Nephron progenitor cell (in vitro differentiated cells): ENCODE data around the gene CDHR5.

Experiments used
- DNase-seq: peaks from one replicate; pipeline ENCODE4 v3.0.0; 2021
- H3K27ac Mint-ChIP-seq: 2 replicates; pipeline ENCODE4 v1.8.0; 2021; ENCODE audit warnings: mild to moderate bottlenecking, moderate library complexity, mixed read lengths
- H3K27me3 Mint-ChIP-seq: 2 replicates; pipeline ENCODE4 v1.8.0; 2021; ENCODE audit warnings: mild to moderate bottlenecking, low read depth, mixed read lengths; ENCODE audit not compliant: poor library complexity
- H3K36me3 Mint-ChIP-seq: 2 replicates; pipeline ENCODE4 v1.8.0; 2021; ENCODE audit warnings: low read depth, mixed read lengths
- H3K4me1 Mint-ChIP-seq: 2 replicates; pipeline ENCODE4 v1.8.0; 2021; ENCODE audit warnings: mixed read lengths
- H3K4me3 Mint-ChIP-seq: 2 replicates; pipeline ENCODE4 v1.8.0; 2021; ENCODE audit warnings: mild to moderate bottlenecking, moderate library complexity, mixed read lengths
- H3K9me3 Mint-ChIP-seq: 2 replicates; pipeline ENCODE4 v1.8.0; 2021; ENCODE audit warnings: mild to moderate bottlenecking, moderate library complexity, mixed read lengths
- TF ChIP-seq, protein P1 (sequence below): fragments of 200-600 bp; sonication (generic); IDR thresholded peaks from 2 replicates; pipeline ENCODE4 v1.5.0; 2021; ENCODE audit warnings: antibody characterized with exemption

CDHR5 gene

DNA sequence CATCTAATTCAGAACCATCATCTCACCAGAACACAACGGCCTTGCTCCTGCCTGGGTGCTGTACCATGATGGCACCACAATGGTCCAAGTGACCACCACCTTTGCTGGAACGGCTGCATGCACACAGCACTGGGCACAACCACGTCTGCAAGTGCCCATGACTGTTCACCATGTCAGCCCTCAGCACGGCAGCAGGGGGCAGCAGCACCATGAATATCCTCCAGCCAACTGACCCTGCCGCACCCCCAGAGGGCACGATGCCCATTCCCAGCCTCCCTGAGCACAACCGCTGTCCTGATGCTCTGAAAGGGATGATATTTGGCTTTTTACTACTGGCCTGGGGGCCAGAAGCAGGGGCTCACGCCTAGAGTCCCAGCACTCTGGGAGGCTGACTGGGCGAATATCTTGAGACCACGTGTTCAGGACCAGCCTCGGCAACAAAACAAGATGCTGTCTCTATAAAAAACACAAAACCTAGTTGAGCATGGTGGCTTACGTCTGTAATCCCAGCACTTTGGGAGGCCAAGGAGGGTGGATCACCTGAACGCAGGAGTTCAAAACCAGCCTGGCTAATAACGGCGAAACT, 38.0 kb upstream of the CDHR5 start:
- Mint-ChIP-seq H3K27ac (no peak overlapping the region), H3K4me1 (no peaks in the 10 kb centered on the region), H3K4me3 (no peak overlapping the region), H3K27me3 (peaks cover 2% of the 10 kb centered on the region), H3K9me3 (no peaks in the 10 kb centered on the region), H3K36me3 (peaks cover 33% of the 10 kb centered on the region)
- peak; percentile 59 for DNase-seq
- TF ChIP-seq, protein P1, sequence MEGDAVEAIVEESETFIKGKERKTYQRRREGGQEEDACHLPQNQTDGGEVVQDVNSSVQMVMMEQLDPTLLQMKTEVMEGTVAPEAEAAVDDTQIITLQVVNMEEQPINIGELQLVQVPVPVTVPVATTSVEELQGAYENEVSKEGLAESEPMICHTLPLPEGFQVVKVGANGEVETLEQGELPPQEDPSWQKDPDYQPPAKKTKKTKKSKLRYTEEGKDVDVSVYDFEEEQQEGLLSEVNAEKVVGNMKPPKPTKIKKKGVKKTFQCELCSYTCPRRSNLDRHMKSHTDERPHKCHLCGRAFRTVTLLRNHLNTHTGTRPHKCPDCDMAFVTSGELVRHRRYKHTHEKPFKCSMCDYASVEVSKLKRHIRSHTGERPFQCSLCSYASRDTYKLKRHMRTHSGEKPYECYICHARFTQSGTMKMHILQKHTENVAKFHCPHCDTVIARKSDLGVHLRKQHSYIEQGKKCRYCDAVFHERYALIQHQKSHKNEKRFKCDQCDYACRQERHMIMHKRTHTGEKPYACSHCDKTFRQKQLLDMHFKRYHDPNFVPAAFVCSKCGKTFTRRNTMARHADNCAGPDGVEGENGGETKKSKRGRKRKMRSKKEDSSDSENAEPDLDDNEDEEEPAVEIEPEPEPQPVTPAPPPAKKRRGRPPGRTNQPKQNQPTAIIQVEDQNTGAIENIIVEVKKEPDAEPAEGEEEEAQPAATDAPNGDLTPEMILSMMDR = peak; percentile 64

GRCh38 chr11:660681-661444, 36.1 kb upstream of the CDHR5 start:
- H3K9me3 Mint-ChIP-seq = no peaks in the 10 kb centered on the region
- no peaks in the 10 kb centered on the region for H3K4me1 Mint-ChIP-seq
- peaks cover 2% of the 10 kb centered on the region for H3K27me3 Mint-ChIP-seq
- no peak overlapping the region for H3K27ac Mint-ChIP-seq
- TF ChIP-seq, protein P1 = no peak
- H3K4me3 Mint-ChIP-seq = no peak overlapping the region
- peaks cover 25% of the 10 kb centered on the region for H3K36me3 Mint-ChIP-seq
- DNase-seq = no peak

DNA sequence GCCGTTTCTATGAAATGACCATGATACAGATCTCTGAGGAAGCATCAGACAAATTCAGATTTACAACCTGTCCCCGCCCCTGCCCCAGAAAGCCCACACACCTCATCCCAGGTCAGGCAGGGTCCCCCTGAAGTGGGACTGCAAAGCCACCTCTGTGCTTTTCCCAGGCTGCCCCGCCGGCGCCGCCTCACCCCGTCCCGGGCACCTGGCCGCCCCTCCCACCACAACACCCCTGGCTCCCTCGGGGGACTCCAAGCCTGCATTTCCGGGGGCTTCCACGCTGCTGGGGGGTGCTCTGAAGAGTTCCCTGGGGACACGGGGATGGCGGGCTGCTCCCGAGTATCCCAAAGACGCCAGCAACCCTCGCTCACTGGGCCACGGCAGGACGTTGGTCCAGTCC, 35.5 kb upstream of the CDHR5 start:
- no peak for DNase-seq
- Mint-ChIP-seq H3K9me3 (no peaks in the 10 kb centered on the region), H3K4me3 (no peak overlapping the region), H3K36me3 (peaks cover 20% of the 10 kb centered on the region), H3K4me1 (no peaks in the 10 kb centered on the region), H3K27ac (no peak overlapping the region), H3K27me3 (peaks cover 2% of the 10 kb centered on the region)
- TF ChIP-seq, protein P1 = no peak

GRCh38 chr11:659532-660085, 34.9 kb upstream of the CDHR5 start:
- H3K9me3 Mint-ChIP-seq = no peaks in the 10 kb centered on the region
- peaks cover 17% of the 10 kb centered on the region for H3K36me3 Mint-ChIP-seq
- no peak overlapping the region for H3K27ac Mint-ChIP-seq
- DNase-seq = no peak
- H3K4me3 Mint-ChIP-seq = no peak overlapping the region
- H3K4me1 Mint-ChIP-seq = no peaks in the 10 kb centered on the region
- peaks cover 2% of the 10 kb centered on the region for H3K27me3 Mint-ChIP-seq
- TF ChIP-seq, protein P1 = no peak

DNA sequence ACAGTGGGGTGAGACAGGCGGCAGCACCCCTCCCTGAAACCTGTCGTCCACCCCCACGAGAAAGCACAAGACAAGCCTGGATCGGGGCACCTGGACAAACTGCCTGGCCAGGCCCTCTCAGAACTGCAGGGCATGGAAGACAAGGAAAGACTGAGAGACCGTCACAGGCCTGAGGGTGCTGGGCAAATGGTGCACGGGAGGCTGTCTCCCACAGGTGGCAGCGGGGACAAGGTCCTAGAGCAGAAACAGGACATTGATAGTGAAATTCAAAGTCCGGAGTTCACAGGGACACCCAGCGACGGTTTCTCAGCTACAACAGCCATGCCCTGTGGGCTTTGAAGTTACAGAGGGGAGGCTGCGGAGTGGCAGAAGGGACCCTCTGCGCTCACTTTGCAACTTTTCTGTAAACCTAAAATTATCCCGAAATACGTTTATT, 33.0 kb upstream of the CDHR5 start:
- H3K27me3 Mint-ChIP-seq = peaks cover 2% of the 10 kb centered on the region
- H3K36me3 Mint-ChIP-seq = peaks cover 12% of the 10 kb centered on the region
- TF ChIP-seq, protein P1 = no peak
- H3K9me3 Mint-ChIP-seq = no peaks in the 10 kb centered on the region
- no peak overlapping the region for H3K4me3 Mint-ChIP-seq
- H3K27ac Mint-ChIP-seq = no peak overlapping the region
- no peaks in the 10 kb centered on the region for H3K4me1 Mint-ChIP-seq
- DNase-seq = no peak
